NCI-H2107 (cell line): ENCODE results near the gene SPRR1B.
"Not testable (repeated sequence)": the region's sequence is repeated elsewhere in the genome, so short reads cannot be mapped to it uniquely, and the experiment has no call there.

Source experiments
- DNase-seq: peaks from one replicate; lab custom pipeline; 2025; lab: John Stamatoyannopoulos, UW

The SPRR1B gene

DNA sequence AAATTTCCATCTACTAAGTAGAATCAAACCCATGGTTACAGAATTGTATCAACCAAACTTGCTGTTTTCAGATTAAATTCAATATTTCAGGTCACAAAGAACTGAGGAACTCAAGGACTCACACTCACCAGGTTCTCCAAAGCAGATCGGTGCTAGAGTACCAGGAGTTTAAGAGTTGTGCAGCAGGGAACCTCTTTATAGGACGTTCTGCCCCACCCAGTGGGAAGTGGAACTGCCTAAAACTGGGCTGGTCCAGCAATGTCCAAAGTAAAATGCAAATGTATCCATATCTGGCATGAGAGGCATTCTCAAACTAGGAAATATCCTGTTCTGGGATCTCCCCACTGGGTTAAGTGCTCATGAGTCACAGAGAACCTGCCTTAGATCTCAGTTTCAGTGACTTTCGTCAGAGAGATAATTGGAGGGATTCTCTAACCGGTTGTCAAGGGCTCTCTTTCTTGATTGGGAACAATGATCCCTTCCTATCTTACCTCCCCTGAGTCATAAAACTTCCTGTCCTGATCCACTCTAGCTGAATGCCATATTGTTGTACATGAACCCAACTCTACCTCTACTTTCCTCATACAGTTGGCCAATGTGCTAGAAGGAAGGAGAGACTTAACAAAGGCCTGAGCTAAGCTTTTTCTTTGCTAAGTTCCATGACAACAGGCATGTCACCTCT is 10.1 kb downstream of the SPRR1B start, which contains the start of gene SPRR2D:
SPRR2D (minus strand) TSS at position 171 of the 682 bp plus-strand sequence. CDS start 774 bp downstream, outside the sequence.
- no peak for DNase-seq

DNA sequence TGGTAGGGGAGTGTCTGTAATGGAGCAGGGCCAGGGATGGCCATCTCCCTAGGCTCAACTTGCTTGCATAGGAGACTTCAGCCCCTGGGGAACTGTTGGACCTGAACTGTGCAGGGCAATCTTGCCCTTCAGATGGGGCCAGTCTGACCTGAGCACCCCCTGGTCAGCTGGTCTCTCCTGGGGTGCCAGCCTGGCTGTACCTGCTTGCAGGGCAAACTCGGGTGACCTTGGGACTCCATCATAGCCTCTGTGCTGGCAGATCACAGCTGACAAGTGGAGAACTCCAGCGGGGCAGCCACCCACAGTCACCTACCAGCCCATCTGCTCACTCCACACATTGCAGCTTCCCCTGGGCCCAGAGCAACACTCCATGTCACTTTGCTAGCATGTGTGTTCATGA is 18.2 kb downstream of the SPRR1B start:
- DNase-seq: no peak

DNA sequence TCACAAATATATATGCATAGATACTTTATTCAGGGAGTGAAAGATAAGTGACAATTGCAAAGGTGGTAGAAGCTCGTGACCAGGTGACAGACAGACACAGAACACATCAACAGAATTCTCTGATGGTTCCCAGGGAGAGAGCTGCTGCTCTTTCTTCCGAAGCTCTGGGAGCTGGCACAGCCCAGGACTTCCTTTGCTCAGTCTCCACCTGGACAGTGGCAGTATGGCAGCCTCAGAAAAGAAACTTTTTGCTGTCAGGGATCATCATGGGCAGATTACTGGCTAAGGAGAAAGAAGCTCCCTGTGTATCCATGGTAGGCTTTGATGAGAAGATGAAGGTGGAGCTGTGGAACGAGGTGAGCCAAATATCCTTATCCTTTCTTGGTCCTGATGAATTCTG is 25.1 kb downstream of the SPRR1B start:
- not testable (repeated sequence) for DNase-seq

DNA sequence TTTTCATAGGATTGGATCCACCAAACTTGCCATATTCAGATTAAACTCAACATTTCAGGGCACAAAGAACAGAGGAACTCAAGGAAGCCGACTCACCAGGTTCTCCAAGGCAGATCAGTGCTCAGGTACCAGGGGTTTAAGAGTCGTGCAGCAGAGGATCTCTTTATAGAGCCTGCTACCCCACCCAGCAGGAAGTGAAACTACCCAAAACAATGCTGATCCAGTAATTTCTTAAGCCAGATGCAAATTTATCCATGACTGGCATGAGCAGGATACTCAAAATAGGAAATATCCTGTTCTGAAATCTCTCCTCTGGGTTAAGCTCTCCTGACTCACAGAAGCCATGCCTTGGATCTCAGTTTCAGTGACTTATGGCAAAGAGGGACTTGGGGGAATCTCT is 26.4 kb downstream of the SPRR1B start, which contains the start of gene SPRR2A:
SPRR2A (minus strand) TSS at position 138 of the 400 bp plus-strand sequence. CDS start 777 bp downstream, outside the sequence.
- DNase-seq: no peak

DNA sequence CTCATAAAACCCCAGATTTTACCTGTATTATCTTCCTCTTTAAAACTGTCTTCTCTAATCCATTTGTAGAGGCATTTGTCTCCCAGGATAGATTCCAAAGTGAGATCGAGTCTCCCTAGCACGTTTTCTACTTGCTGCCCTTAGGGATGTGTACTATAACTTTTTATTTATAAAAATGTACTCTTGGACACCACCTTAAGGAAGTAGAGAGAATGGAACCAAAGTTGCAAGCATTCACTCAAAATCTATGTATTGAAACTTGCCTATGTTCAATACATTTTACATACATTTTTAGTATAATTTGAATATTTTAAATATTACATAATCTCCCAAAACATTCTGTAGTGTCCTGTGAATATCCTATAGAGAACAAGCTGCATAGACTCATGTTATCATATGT is 27.2 kb downstream of the SPRR1B start:
- no peak for DNase-seq

DNA sequence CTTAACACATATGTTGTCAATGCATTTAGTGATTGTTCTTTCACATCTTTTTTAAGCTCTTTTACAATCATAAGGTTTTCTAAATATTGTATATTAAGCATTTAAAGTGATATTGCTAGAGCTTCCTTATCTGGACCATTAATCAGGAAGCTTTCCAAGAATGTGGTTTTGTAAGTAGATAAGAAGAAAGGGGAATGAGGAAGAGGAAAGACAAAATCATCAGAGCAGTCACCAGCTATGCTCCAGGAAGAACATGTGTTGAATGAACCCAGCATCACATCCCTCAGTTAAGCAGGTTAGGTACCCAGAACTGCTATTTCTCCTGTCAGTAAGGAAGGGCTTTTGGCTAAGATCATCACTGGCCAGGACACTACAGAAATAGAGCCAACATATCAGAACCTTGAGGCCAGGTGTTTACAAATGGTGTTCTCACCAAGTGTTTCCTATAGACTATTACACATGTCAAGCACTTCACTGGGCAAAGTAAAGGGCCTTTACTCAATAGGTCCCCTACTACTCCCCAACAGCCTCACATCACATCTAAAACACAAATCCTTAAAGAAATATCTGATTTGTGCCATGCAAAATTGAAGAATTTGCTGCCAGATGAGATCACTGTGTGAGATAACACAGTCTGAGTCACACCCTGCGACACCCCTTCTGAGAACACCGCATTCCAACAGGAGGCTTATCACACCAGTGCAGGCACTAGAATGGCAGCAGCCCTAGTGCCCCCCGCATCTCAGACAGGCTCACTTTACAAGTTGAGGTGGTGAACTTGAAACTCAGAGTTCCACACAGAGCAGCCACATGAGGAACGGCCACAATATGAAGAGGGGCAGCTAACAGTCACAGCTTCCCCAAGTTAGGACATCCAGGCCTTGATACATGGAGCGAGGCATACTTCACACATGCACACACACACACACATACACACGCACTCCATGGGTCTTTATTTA is 28.1 kb downstream of the SPRR1B start:
- DNase-seq: no peak

DNA sequence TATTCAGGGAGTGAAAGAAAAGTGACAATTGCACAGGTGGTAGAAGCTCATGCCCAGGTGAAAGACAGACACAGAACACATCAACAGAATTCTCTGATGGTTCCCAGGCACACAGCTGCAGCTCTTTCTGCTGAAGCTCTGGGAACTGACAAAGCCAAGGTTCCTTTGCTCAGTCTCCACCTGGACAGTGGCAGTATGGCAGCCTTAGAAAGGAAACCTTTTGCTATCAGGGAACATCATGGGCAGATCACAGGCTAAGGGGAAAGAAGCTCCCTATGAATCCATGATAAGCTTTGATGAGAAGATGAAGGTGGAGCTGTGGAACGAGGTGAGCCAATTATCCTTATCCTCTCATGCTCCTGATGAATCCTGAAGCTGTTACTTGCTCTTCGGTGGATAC is 39.2 kb downstream of the SPRR1B start:
- DNase-seq: no peak

DNA sequence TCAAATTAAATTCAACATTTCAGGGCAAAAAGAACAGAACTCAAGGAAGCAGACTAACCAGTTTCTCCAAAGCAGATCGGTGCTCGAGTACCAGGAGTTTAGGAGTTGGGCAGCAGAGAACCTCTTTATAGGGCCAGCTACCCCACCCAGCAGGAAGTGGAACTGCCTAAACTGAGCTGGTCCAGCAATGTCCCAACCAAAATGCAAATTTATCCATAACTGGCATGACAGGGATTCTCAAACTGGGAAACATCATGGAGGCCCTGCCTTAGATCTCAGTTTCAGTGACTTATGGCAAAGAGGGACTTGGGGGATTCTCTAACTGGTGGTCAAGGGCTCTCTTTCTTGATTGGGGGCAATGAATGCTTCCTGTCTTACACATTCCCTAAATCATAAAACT is 40.5 kb downstream of the SPRR1B start, which contains the start of gene SPRR2B:
SPRR2B (minus strand) TSS at position 101 of the 400 bp plus-strand sequence. CDS start 772 bp downstream, outside the sequence.
- DNase-seq: no peak

DNA sequence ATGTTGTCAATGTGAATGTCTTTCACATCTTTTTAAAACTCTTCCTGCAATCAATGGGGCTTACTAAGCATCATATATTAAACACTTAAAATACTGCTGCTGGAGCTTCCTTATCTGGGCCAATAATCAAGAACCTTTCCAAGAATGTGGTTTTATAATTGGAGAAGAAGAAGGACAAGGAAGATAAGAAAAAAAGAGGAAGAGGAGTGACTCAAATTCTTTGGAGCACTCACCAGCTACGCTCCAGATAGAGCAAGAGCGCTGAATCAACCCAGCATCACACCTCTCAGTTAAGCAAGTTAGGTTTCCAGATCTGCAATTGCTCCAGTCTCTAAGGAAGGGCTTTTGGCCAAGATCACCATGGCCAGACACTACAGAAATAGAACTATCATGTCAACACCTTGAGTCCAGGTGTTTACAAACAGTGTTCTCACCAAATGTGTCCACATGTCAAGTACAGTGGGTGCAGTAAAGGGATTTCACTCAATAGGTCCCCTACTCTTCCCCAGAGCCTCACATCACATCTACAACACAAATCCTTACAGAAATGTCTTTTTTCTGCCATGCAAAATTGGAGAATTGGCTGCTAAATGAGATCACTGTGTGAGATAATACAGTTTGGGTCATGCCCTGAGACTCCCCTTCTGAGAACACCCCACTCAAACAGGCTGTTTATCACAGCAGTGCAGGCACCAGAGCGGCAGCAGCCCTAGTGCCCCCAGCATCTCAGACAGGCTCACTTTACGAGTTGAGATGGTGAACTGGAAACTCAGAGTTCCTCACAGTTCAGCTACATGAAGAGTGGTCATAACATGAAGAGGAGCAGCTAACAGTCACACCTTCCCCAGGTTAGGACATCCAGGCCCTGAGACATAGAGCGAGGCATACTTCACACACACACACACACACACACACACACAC is 42.1 kb downstream of the SPRR1B start:
- DNase-seq: no peak

DNA sequence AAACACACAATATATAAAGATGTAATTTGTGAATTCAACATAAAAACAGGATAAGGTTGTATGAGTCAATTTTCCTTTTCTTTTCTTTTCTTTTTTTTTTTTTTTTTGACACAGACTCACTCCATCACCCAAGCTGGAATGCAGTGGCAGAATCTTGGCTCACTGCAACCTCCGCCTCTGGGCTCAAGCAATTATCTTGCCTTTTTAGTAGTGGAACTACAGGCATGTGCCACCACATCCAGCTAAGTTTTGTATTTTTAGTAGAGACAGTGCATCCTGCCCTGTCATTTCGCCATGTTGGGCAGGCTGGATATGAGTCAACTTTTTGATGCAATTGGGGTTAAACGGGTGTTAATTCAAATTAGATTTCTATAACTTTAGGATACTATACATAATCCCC is 50.7 kb downstream of the SPRR1B start:
- DNase-seq: no peak
